K562 (cell line): ENCODE data around the gene DNAAF8. TPM values are rescaled to one million over a fixed set of nuclear protein-coding genes. Genes with fewer than 3 reads are reported as not detected.

Experiments
- ATF6 ChIP-seq: sonication (generic); formaldehyde crosslinking; IDR thresholded peaks from 2 replicates; pipeline ENCODE4 v1.4.0; 2020; ENCODE audit warnings: mild to moderate bottlenecking, missing genetic modification reagents
- CCNT2 ChIP-seq: IDR thresholded peaks from 2 replicates; pipeline ENCODE4 v1.6.1; 2011; ENCODE audit warnings: borderline replicate concordance, low read depth, mild to moderate bottlenecking, moderate library complexity, mixed read lengths, low read length; ENCODE audit not compliant: insufficient read length; ENCODE audit errors: extremely low read depth
- ELF1 ChIP-seq: fragments of 200-800 bp; sonication (Bioruptor generic); IDR thresholded peaks from 2 replicates; pipeline ENCODE4 v1.6.1; 2016; ENCODE audit warnings: missing genetic modification characterization, missing compliant biosample characterization
- HDAC2 ChIP-seq: fragments of 450-650 bp; IDR thresholded peaks from 2 replicates; pipeline ENCODE4 v1.6.1; 2016; ENCODE audit warnings: mild to moderate bottlenecking
- NCOR1 ChIP-seq: fragments of 450-650 bp; IDR thresholded peaks from 2 replicates; pipeline ENCODE4 v1.6.1; 2016; ENCODE audit warnings: mild to moderate bottlenecking, moderate library complexity
- NRF1 ChIP-seq, 2 experiments: fragments of 450-650 bp; IDR thresholded peaks in 1 of 2; conservative IDR thresholded peaks in 1 of 2; 2 replicates each; pipeline ENCODE4 v1.6.1; 2014; ENCODE audit warnings: mild to moderate bottlenecking in 2 of 2
- THAP12 ChIP-seq: fragments of 250-450 bp; sonication (Bioruptor Pico); IDR thresholded peaks from 2 replicates; pipeline ENCODE4 v1.9.0; 2021; ENCODE audit warnings: mild to moderate bottlenecking, inconsistent platforms
- ZBTB11 ChIP-seq, 3 experiments: fragments of 200-800 bp in 1 of 3; fragments of 250-450 bp in 1 of 3; fragments of 450-650 bp in 1 of 3; sonication (Bioruptor Pico) in 1 of 3; sonication (Bioruptor generic) in 1 of 3; formaldehyde crosslinking in 1 of 3; IDR thresholded peaks; 2 replicates each; pipeline versions ENCODE4 v1.6.1 to v1.8.0; 2016 to 2022; ENCODE audit warnings: mild to moderate bottlenecking in 2 of 3, missing genetic modification characterization in 2 of 3, missing compliant biosample characterization in 1 of 3, moderate library complexity in 1 of 3
- ZBTB9 ChIP-seq: fragments of 450-650 bp; formaldehyde crosslinking; IDR thresholded peaks from 2 replicates; pipeline ENCODE4 v1.4.0; 2020; ENCODE audit warnings: mild to moderate bottlenecking, moderate library complexity
- ZC3H11A ChIP-seq: IDR thresholded peaks from 2 replicates; pipeline ENCODE4 v1.6.1; 2012; ENCODE audit warnings: low read depth, low read length, improper control_type of control experiment
- ZNF280B ChIP-seq: fragments of 250-450 bp; sonication (Bioruptor Pico); IDR thresholded peaks from 2 replicates; pipeline ENCODE4 v1.5.1; 2021; ENCODE audit warnings: mild to moderate bottlenecking
- ZNF740 ChIP-seq, 3 experiments: fragments of 200-800 bp in 1 of 3; sonication (Bioruptor generic) in 1 of 3; sonication (generic) in 1 of 3; formaldehyde crosslinking in 1 of 3; IDR thresholded peaks; 2 replicates each; pipeline versions ENCODE4 v1.6.1 to v1.8.0; 2016 to 2022; ENCODE audit warnings: mild to moderate bottlenecking in 2 of 3, missing compliant biosample characterization in 2 of 3, missing genetic modification characterization in 2 of 3, missing genetic modification reagents in 1 of 3
- polyA plus RNA-seq, 8 experiments: library from polyadenylated mRNA; depleted of rRNA in 4 of 8; stranded (reverse) in 5 of 8; unstranded in 3 of 8; fragments of >200 nt; fragmentation: Nextera tagmentation in 2 of 8; fragmentation: Illumina TruSeq in 1 of 8; extraction: Ambion mirVana in 2 of 8; extraction: Trizol in 1 of 8; gene quantifications; 2 replicates each; pipeline versions ENCODE4 v1.2.1 to v1.2.3, GENCODE V29; 2011 to 2014; ENCODE audit warnings: inconsistent platforms in 1 of 8, missing spikeins in 1 of 8
- total RNA-seq, 7 experiments: library from RNA; depleted of rRNA in 6 of 7; stranded (reverse); fragments of >200 nt in 6 of 7; fragmentation: Illumina TruSeq in 2 of 7; extraction: Trizol in 2 of 7; gene quantifications; 2 replicates each; pipeline versions ENCODE4 v1.2.1 to v1.2.3, GENCODE V29; 2011 to 2021; ENCODE audit warnings: low replicate concordance in 1 of 7

Gene DNAAF8
- total and polyA plus RNA-seq, 9 of the 15 experiments (the other 6 are each of a cell fraction or from before 2014, with no cell fraction given): 0.04 to 0.12 (median 0.10) TPM; not detected in 6

- TF ChIP-seq NCOR1 (no peak), ZBTB11 (CRISPR knock-in tag; IDR thresholded peaks at IDR 0.05) (peak; percentile 83 to 94 (median 86); a peak in 5 of 6 replicates), NRF1 (conservative IDR thresholded peaks at IDR 0.05 in 1 of 2, IDR thresholded peaks at IDR 0.05 in 1 of 2) (peak; percentile 67 to 73), ZNF280B (CRISPR knock-in tag) (no peak), THAP12 (CRISPR knock-in tag) (peak; percentile 56), ZBTB9 (CRISPR knock-in tag) (no peak), ATF6 (0 out of 2 replicates have a peak, but pooled peaks have one; percentile 48), CCNT2 (peak; percentile 31), HDAC2 (peak; percentile 98), ELF1 (tag) (peak; percentile 76), ZC3H11A (no peak), ZNF740 (CRISPR knock-in tag; IDR thresholded peaks at IDR 0.05) (peak; percentile 84), ZNF740 (tag; IDR thresholded peaks at IDR 0.05) (peak in 1 of 2 experiments; percentile 75; a peak in 2 of 4 replicates)
Measured at GRCh38 chr16:4734063-4734729, at the start of gene DNAAF8, which contains the start of gene ANKS3 (continued).
